Activated naive CD8-positive, alpha-beta T cell treated with anti-CD3 and anti-CD28 coated beads, Interleukin-2, amount 10 ng/mL, durations not matched to agents 7 days and 5 days (primary cell): ENCODE data around the gene C3orf20. TPM values are rescaled to one million over a fixed set of nuclear protein-coding genes. Genes with fewer than 3 reads are reported as not detected.

Experiments used
- ATAC-seq: fragments of 150-1000 bp; cut with Tn5 transposase; one replicate; pipeline ENCODE4 v1.10.0; 2021; ENCODE audit warnings: low read depth, moderate library complexity
- POLR2A ChIA-PET: fragments of 350-600 bp; sonication (Branson Sonifier 250); formaldehyde crosslinking; loops from one replicate; lab custom pipeline; 2021; ENCODE audit warnings: antibody characterized with exemption; lab: Charles Lee
- DNase-seq: peaks from one replicate; pipeline ENCODE4 v3.0.0; 2021
- H3K27ac Mint-ChIP-seq: one replicate; pipeline ENCODE4 v1.8.0; 2022; ENCODE audit warnings: mild to moderate bottlenecking, mixed read lengths
- H3K27me3 Mint-ChIP-seq: one replicate; pipeline ENCODE4 v1.8.0; 2022; ENCODE audit warnings: mild to moderate bottlenecking, moderate library complexity, mixed read lengths
- H3K36me3 Mint-ChIP-seq: one replicate; pipeline ENCODE4 v1.8.0; 2021; ENCODE audit warnings: mild to moderate bottlenecking, mixed read lengths
- H3K4me1 Mint-ChIP-seq: one replicate; pipeline ENCODE4 v1.8.0; 2021; ENCODE audit warnings: mixed read lengths
- H3K4me3 Mint-ChIP-seq: one replicate; pipeline ENCODE4 v1.8.0; 2022; ENCODE audit warnings: mild to moderate bottlenecking, moderate library complexity, mixed read lengths
- H3K9me3 Mint-ChIP-seq: one replicate; pipeline ENCODE4 v1.8.0; 2021; ENCODE audit warnings: mixed read lengths
- total RNA-seq, 2 experiments: library from RNA; stranded (reverse); gene quantifications; one replicate each; pipeline ENCODE4 v1.2.3, GENCODE V29; 2021

The C3orf20 gene
- total RNA-seq, result under 1 TPM; 0.17 to 0.25 TPM

GRCh38 chr3:14674841-14675240 lies at the start of gene C3orf20:
C3orf20 (plus strand) TSS chr3:14675141; CDS start chr3:14682714, 7,573 bp downstream.
- no peak within 1 kb of the TSS for H3K4me3 Mint-ChIP-seq
- peaks cover 10% of the 10 kb centered on the region for H3K36me3 Mint-ChIP-seq
- DNase-seq (no peak), ATAC-seq (no peak)
- H3K27ac Mint-ChIP-seq, result no peak within 1 kb of the TSS
- no peaks in the 10 kb centered on the region for H3K27me3 Mint-ChIP-seq
- POLR2A ChIA-PET, result no interaction called here
- no peaks in the 10 kb centered on the region for H3K4me1 Mint-ChIP-seq
- peaks cover 2% of the 10 kb centered on the region for H3K9me3 Mint-ChIP-seq

GRCh38 chr3:14625443-14625842 lies 49.5 kb upstream of the C3orf20 start:
- H3K4me1 Mint-ChIP-seq, result no peaks in the 10 kb centered on the region

DNA sequence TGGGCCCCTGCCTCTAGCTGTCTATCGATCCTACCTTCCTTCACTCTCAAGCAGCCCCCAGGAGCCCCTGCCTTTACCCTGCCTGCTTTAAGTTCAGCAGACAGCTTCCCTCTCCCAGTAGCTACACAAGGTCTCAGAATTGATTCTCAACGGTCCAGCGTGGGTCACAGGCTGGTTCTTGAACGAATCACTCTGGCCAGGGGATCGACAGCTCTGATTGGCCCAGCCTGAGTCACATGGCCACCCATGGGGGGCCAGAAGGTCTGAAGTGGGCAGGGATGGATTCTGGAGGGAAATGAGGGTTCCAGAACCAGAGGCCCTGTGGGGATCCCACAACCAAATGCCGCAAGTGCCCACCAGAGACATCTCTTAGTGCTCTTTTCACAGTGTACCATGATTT lies 47.1 kb upstream of the C3orf20 start:
- H3K27ac Mint-ChIP-seq, result no peak overlapping the region
- ATAC-seq, result no peak
- H3K36me3 Mint-ChIP-seq, result no peaks in the 10 kb centered on the region
- H3K9me3 Mint-ChIP-seq, result no peaks in the 10 kb centered on the region
- no peak overlapping the region for H3K4me3 Mint-ChIP-seq
- POLR2A ChIA-PET, result no interaction called here
- no peak for DNase-seq
- no peaks in the 10 kb centered on the region for H3K4me1 Mint-ChIP-seq
- H3K27me3 Mint-ChIP-seq, result peaks cover 9% of the 10 kb centered on the region

More at GRCh38 chr3:14625443-14625842, 49.5 kb upstream of the C3orf20 start:
- DNase-seq (no peak), ATAC-seq (no peak)
- H3K27me3 Mint-ChIP-seq, result peaks cover 3% of the 10 kb centered on the region
- POLR2A ChIA-PET, result no interaction called here
- no peaks in the 10 kb centered on the region for H3K36me3 Mint-ChIP-seq
- no peak overlapping the region for H3K4me3 Mint-ChIP-seq
- no peak overlapping the region for H3K27ac Mint-ChIP-seq
- no peaks in the 10 kb centered on the region for H3K9me3 Mint-ChIP-seq

DNA sequence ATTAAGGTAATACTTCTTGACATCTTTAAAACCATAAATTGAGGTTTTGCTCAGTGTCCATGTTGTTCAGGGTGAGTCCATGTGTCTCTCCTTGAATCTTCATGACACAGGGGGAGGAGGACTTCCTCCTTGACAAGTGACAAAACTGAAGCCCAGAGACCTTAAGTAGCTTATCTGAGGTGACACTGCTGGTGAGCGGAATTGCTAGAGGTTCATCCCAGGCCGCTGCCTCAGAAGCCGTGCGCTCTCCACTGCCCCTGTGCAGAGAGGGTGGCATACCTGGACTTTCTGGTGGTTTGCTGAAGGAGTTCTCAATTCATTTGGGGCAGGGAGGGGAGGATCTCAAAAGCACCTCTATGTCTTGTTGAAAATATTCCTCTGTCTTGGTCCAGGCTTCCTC lies 46.5 kb upstream of the C3orf20 start:
- Mint-ChIP-seq H3K27ac (no peak overlapping the region), H3K4me3 (no peak overlapping the region), H3K4me1 (no peaks in the 10 kb centered on the region), H3K27me3 (peaks cover 9% of the 10 kb centered on the region), H3K9me3 (no peaks in the 10 kb centered on the region), H3K36me3 (no peaks in the 10 kb centered on the region)
- no peak for ATAC-seq
- no peak for DNase-seq
- POLR2A ChIA-PET, result no interaction called here

- peaks cover 9% of the 10 kb centered on the region for H3K27me3 Mint-ChIP-seq
- H3K9me3 Mint-ChIP-seq, result no peaks in the 10 kb centered on the region
- H3K4me1 Mint-ChIP-seq, result no peaks in the 10 kb centered on the region
- H3K27ac Mint-ChIP-seq, result no peak overlapping the region
- ATAC-seq (no peak), DNase-seq (no peak)
- H3K36me3 Mint-ChIP-seq, result no peaks in the 10 kb centered on the region
- POLR2A ChIA-PET, result interaction anchor here (0.6 kb wide), 2 partner anchors 12 to 189 kb away, joined by 3 read pairs; no protein-coding TSS in a partner anchor
- no peak overlapping the region for H3K4me3 Mint-ChIP-seq
Measured at GRCh38 chr3:14630404-14631100, 44.4 kb upstream of the C3orf20 start.

DNA sequence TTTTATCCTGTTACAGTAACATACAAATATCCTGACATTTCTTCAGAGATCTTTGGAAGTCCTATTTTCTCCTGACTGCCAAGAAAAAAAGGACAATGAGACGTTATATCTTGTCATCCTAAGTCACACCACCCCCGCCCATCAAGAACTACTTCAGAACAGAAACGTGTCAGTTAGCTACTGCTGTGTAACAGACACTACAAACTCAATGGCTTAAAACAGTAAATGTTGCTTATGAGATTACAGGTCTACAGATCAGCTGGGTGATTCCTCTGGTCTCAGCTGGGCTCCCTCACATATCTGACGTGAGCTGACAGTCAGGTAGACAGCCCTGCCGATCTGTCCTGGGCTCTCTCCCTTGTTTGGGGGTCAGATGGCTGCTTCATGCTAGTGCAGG lies 43.8 kb upstream of the C3orf20 start:
- H3K36me3 Mint-ChIP-seq, result no peaks in the 10 kb centered on the region
- no peak overlapping the region for H3K27ac Mint-ChIP-seq
- H3K4me3 Mint-ChIP-seq, result no peak overlapping the region
- POLR2A ChIA-PET, result no interaction called here
- ATAC-seq (no peak), DNase-seq (no peak)
- no peaks in the 10 kb centered on the region for H3K9me3 Mint-ChIP-seq
- peaks cover 12% of the 10 kb centered on the region for H3K27me3 Mint-ChIP-seq
- H3K4me1 Mint-ChIP-seq, result no peaks in the 10 kb centered on the region

DNA sequence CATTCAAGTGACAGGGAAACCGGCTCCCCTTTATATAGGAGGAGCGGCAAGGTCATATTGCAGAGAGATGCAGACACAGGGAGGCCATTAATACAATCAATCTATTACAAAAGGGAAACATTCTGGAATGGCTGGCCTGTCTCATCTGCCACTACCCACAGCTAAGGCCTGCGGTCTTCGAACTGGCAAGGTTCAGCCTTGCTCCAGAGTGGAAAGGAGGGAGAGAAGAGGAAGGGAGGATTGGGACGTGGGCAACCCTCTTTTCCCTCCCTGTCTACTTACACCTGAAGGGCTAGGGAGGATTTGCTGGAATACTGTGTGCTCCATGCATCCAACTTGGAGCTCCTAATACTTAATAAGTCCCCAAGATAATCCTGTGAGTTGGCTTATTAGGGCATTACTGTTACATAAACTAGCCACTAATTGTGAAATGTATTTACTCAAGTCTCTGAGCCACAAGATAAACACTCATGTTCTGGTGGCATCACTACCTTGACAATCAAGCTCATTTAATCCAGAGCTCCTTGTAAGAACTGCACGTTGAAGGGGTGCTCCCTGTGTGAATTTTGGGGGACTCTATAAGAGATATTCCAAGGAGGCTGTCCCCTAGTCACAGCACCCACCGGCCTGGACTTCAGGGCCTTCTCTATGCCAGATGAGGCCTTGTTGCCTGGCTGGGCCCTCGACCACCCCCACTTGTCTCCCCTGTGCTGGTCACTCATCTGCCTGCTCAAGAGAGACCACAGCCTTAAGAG lies 43.1 kb upstream of the C3orf20 start:
- no peak overlapping the region for H3K27ac Mint-ChIP-seq
- no peak for ATAC-seq
- H3K27me3 Mint-ChIP-seq, result peaks cover 16% of the 10 kb centered on the region
- no peaks in the 10 kb centered on the region for H3K36me3 Mint-ChIP-seq
- POLR2A ChIA-PET, result interaction anchor here (1.1 kb wide), 1 partner anchor 11 kb away, joined by 3 read pairs; no protein-coding TSS in a partner anchor
- DNase-seq, result no peak
- no peak overlapping the region for H3K4me3 Mint-ChIP-seq
- no peaks in the 10 kb centered on the region for H3K4me1 Mint-ChIP-seq
- H3K9me3 Mint-ChIP-seq, result no peaks in the 10 kb centered on the region

- Mint-ChIP-seq H3K27me3 (peaks cover 20% of the 10 kb centered on the region), H3K4me3 (no peak overlapping the region), H3K36me3 (no peaks in the 10 kb centered on the region), H3K27ac (no peak overlapping the region), H3K9me3 (no peaks in the 10 kb centered on the region), H3K4me1 (no peaks in the 10 kb centered on the region)
- POLR2A ChIA-PET, result interaction anchor here (1.1 kb wide), 1 partner anchor 10 kb away, joined by 3 read pairs; no protein-coding TSS in a partner anchor
- DNase-seq, result no peak
- no peak for ATAC-seq
Measured at GRCh38 chr3:14632442-14632930, 42.5 kb upstream of the C3orf20 start.

GRCh38 chr3:14633417-14633816 lies 41.5 kb upstream of the C3orf20 start:
- DNase-seq, result no peak
- POLR2A ChIA-PET, result no interaction called here
- no peak overlapping the region for H3K4me3 Mint-ChIP-seq

DNA sequence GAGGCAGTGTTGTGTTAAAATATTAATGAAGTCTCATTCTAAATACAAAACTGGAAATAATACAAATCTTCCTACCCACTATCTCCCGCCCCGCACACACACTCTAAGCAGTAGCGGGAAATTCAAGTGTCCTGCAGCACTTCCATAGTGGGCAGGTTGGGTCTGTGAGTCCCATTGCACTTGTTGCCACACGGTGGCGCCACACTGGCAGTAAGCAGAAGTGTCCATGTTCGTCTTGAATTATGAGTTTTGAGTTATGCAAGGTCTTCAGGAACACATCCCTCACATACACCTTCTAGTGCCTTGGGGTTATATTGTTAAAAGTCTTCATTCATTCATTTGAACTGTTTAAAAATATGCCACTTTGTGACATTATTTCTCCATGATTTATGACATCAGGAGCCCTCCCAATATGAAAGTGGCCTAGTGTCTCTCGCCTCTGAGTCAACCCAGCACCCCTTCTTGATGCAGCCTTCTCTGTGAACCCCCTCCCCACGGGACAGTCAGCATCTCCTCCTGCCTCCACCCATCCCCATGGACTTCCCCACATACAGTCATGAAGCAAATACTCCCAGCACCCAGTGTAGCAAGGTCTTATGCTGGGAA lies 41.0 kb upstream of the C3orf20 start:
- POLR2A ChIA-PET, result no interaction called here
- ATAC-seq, result peak; percentile 71
- H3K36me3 Mint-ChIP-seq, result no peaks in the 10 kb centered on the region
- no peaks in the 10 kb centered on the region for H3K9me3 Mint-ChIP-seq
- peaks cover 25% of the 10 kb centered on the region for H3K27me3 Mint-ChIP-seq
- H3K4me3 Mint-ChIP-seq, result no peak overlapping the region
- H3K27ac Mint-ChIP-seq, result no peak overlapping the region
- no peaks in the 10 kb centered on the region for H3K4me1 Mint-ChIP-seq
- peak; percentile 66 for DNase-seq

More at GRCh38 chr3:14633417-14633816, 41.5 kb upstream of the C3orf20 start:
- H3K36me3 Mint-ChIP-seq, result no peaks in the 10 kb centered on the region
- H3K4me1 Mint-ChIP-seq, result no peaks in the 10 kb centered on the region
- no peaks in the 10 kb centered on the region for H3K9me3 Mint-ChIP-seq
- no peak for ATAC-seq
- H3K27me3 Mint-ChIP-seq, result peaks cover 24% of the 10 kb centered on the region
- H3K27ac Mint-ChIP-seq, result no peak overlapping the region

DNA sequence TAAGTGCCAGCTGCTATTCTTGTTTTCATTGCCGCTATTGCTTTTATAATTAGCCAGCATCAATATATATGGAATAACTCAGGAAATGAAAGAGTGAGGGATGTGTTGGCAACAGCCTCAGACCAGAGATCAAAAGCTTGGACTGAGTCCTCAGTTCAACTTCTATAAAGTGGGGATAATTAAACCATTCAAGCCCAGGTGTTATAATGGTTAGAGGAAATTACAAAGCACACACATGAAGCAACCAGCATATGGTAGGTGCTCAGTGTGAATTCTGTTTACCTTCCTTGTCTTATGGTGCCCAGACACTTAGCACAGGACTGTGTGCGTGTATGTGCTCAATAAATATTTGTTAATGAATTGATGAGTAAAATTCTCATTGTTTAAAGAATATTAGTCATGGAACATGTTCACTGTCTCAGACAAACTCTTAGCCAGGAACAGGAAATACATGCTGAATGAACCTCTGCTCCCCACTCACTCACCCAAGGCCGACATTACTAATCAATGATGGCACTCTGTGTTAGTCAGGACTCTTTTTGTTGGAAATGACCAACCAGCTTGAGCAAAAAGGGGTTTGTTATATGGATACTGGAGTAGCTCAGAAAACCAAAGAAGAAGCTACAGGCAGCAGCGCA lies 40.1 kb upstream of the C3orf20 start:
- ATAC-seq (no peak), DNase-seq (no peak)
- no peaks in the 10 kb centered on the region for H3K36me3 Mint-ChIP-seq
- H3K27ac Mint-ChIP-seq, result no peak overlapping the region
- no peaks in the 10 kb centered on the region for H3K9me3 Mint-ChIP-seq
- POLR2A ChIA-PET, result no interaction called here
- no peak overlapping the region for H3K4me3 Mint-ChIP-seq
- H3K27me3 Mint-ChIP-seq, result peaks cover 25% of the 10 kb centered on the region
- no peaks in the 10 kb centered on the region for H3K4me1 Mint-ChIP-seq

- DNase-seq (no peak), ATAC-seq (no peak)
- POLR2A ChIA-PET, result no interaction called here
- Mint-ChIP-seq H3K27ac (no peak overlapping the region), H3K27me3 (peaks cover 26% of the 10 kb centered on the region), H3K4me3 (no peak overlapping the region), H3K4me1 (no peaks in the 10 kb centered on the region), H3K9me3 (no peaks in the 10 kb centered on the region), H3K36me3 (no peaks in the 10 kb centered on the region)
Measured at GRCh38 chr3:14636496-14637087, 38.3 kb upstream of the C3orf20 start.

- ATAC-seq (no peak), DNase-seq (no peak)
- POLR2A ChIA-PET, result no interaction called here
- Mint-ChIP-seq H3K4me3 (no peak overlapping the region), H3K9me3 (no peaks in the 10 kb centered on the region), H3K27me3 (peaks cover 21% of the 10 kb centered on the region), H3K36me3 (no peaks in the 10 kb centered on the region), H3K27ac (no peak overlapping the region), H3K4me1 (no peaks in the 10 kb centered on the region)
Measured at GRCh38 chr3:14640157-14640562, 34.8 kb upstream of the C3orf20 start.
